Breast epithelium (tissue), 4 donors: Measurements from ENCODE around the gene ATP8B1. TPM values are rescaled to one million over a fixed set of nuclear protein-coding genes. Genes with fewer than 3 reads are reported as not detected.

Experiments
- DNase-seq, 2 donors: peaks; one replicate each; pipeline ENCODE4 v3.0.0-alpha.2; 2019; ENCODE audit warnings: low spot score in 2 of 2
- H3K27ac ChIP-seq, 2 donors: fragments of 200-600 bp; sonication (generic) in 1 of 2; one replicate each; pipeline ENCODE4 v1.5.1; 2016 to 2019; ENCODE audit warnings: mild to moderate bottlenecking in 1 of 2
- H3K27me3 ChIP-seq, 2 donors: fragments of 200-600 bp; sonication (generic) in 1 of 2; one replicate each; pipeline versions ENCODE4 v1.5.1 to v1.6.0; 2017 to 2019; ENCODE audit warnings: control low read depth in 1 of 2, mild to moderate bottlenecking in 1 of 2
- H3K36me3 ChIP-seq: fragments of 200-600 bp; one replicate; pipeline ENCODE4 v1.5.1; 2019
- H3K4me1 ChIP-seq, 2 donors: fragments of 200-600 bp; sonication (generic); one replicate each; pipeline ENCODE4 v1.5.1; 2016 to 2019; ENCODE audit warnings: control low read depth in 1 of 2
- H3K4me3 ChIP-seq, 3 donors: fragments of 200-600 bp; sonication (generic); 1 replicate in 2 of 3; 2 replicates in 1 of 3; pipeline ENCODE4 v1.5.1; 2016 to 2019; ENCODE audit warnings: mild to moderate bottlenecking in 3 of 3, moderate library complexity in 2 of 3
- H3K9me3 ChIP-seq, 2 donors: fragments of 200-600 bp; sonication (generic) in 1 of 2; one replicate each; pipeline ENCODE4 v1.5.1; 2016 to 2019; ENCODE audit warnings: control low read depth in 1 of 2
- CTCF ChIP-seq, 3 donors: fragments of 450-650 bp; IDR thresholded peaks; one replicate each; pipeline ENCODE4 v1.5.1; 2016 to 2017; ENCODE audit warnings: antibody characterized with exemption in 3 of 3, mild to moderate bottlenecking in 3 of 3, moderate library complexity in 3 of 3
- POLR2A ChIP-seq: fragments of 450-650 bp; IDR thresholded peaks from one replicate; pipeline ENCODE4 v1.6.1; 2016; ENCODE audit warnings: antibody characterized with exemption, mild to moderate bottlenecking, moderate library complexity
- POLR2AphosphoS5 ChIP-seq, 3 donors: sonication (generic); formaldehyde crosslinking; IDR thresholded peaks; one replicate each; pipeline ENCODE4 v1.6.1; 2017; ENCODE audit warnings: antibody characterized with exemption in 3 of 3
- intact Hi-C: fragments of 100-400 bp; cut with DNase I; formaldehyde crosslinking; loops from one replicate; pipeline ENCODE4 v1.15.1; 2023; ENCODE audit warnings: low total_unique reads
- total RNA-seq, 3 donors: library from RNA; depleted of rRNA; stranded (reverse); fragments of >200 nt; gene quantifications; one replicate each; pipeline ENCODE4 v1.1.0, GENCODE V29; 2016

Gene ATP8B1
- total RNA-seq, 3 donors from 2014 or later: 5.1 to 45.1 (median 41.3) TPM

GRCh38 chr18:57811477-57812125 lies 8.5 kb upstream of the ATP8B1 start:
- Histone ChIP-seq H3K27me3 (no peaks in the 10 kb centered on the region), H3K4me3 (no peak overlapping the region), H3K4me1 (no peaks in the 10 kb centered on the region), H3K27ac (no peak overlapping the region), H3K9me3 (peaks cover 0 to 5% of the 10 kb centered on the region in 2 donors), H3K36me3 (no peaks in the 10 kb centered on the region)
- TF ChIP-seq POLR2A (no peak), CTCF (IDR thresholded peaks at IDR 0.05) (no peak), POLR2AphosphoS5 (IDR thresholded peaks at IDR 0.05) (no peak)
- intact Hi-C loops: no loop called here
- DNase-seq: no peak

- intact Hi-C loops: loop anchor here (10.0 kb wide), 1 partner anchor 74 kb away; no protein-coding TSS in a partner anchor
- no peaks in the 10 kb centered on the region for H3K4me1 ChIP-seq
- peaks cover 0 to 5% of the 10 kb centered on the region in 2 donors for H3K9me3 ChIP-seq
- H3K36me3 ChIP-seq: no peaks in the 10 kb centered on the region
- no peak overlapping the region for H3K4me3 ChIP-seq
- no peak for TF ChIP-seq CTCF (IDR thresholded peaks at IDR 0.05)
- no peak for TF ChIP-seq POLR2A
- TF ChIP-seq POLR2AphosphoS5 (IDR thresholded peaks at IDR 0.05): no peak
- no peaks in the 10 kb centered on the region for H3K27me3 ChIP-seq
- DNase-seq: no peak
- H3K27ac ChIP-seq: no peak overlapping the region
Observed at GRCh38 chr18:57809190-57809589, 6.1 kb upstream of the ATP8B1 start.

- intact Hi-C loops: loop anchor here (10.0 kb wide), 1 partner anchor 73 kb away; no protein-coding TSS in a partner anchor
- Histone ChIP-seq H3K4me1 (no peaks in the 10 kb centered on the region), H3K9me3 (peaks cover 0 to 5% of the 10 kb centered on the region in 2 donors), H3K27ac (peak overlapping the region; percentile 49 to 50), H3K36me3 (no peaks in the 10 kb centered on the region), H3K4me3 (no peak overlapping the region), H3K27me3 (no peaks in the 10 kb centered on the region)
- no peak for TF ChIP-seq POLR2A
- DNase-seq: peak in 1 of 2 donors; percentile 7
Observed at GRCh38 chr18:57807336-57808117, 4.4 kb upstream of the ATP8B1 start.

- peak in 1 of 2 donors; percentile 63 for DNase-seq
- H3K36me3 ChIP-seq: no peaks in the 10 kb centered on the region
- no peaks in the 10 kb centered on the region for H3K27me3 ChIP-seq
- no peak overlapping the region for H3K4me3 ChIP-seq
- peak overlapping the region; percentile 29 to 49 for H3K27ac ChIP-seq
- no peaks in the 10 kb centered on the region for H3K4me1 ChIP-seq
- H3K9me3 ChIP-seq: peaks cover 0 to 3% of the 10 kb centered on the region in 2 donors
- TF ChIP-seq POLR2AphosphoS5 (IDR thresholded peaks at IDR 0.05) (no peak), CTCF (IDR thresholded peaks at IDR 0.05) (no peak), POLR2A (no peak)
- intact Hi-C loops: loop anchor here (10.0 kb wide), 1 partner anchor 72 kb away; no protein-coding TSS in a partner anchor
Observed at GRCh38 chr18:57806978-57807285, 3.8 kb upstream of the ATP8B1 start.

- peak in 1 of 2 donors; percentile 11 for DNase-seq
- Histone ChIP-seq H3K9me3 (no peaks in the 10 kb centered on the region), H3K27me3 (no peaks in the 10 kb centered on the region), H3K36me3 (no peaks in the 10 kb centered on the region), H3K27ac (peak overlapping the region; percentile 48 to 49), H3K4me3 (no peak overlapping the region), H3K4me1 (no peaks in the 10 kb centered on the region)
- TF ChIP-seq CTCF (IDR thresholded peaks at IDR 0.05) (no peak), POLR2AphosphoS5 (IDR thresholded peaks at IDR 0.05) (no peak), POLR2A (no peak)
- intact Hi-C loops: loop anchor here (10.0 kb wide), 1 partner anchor 72 kb away; no protein-coding TSS in a partner anchor
Observed at GRCh38 chr18:57806201-57806977, 3.3 kb upstream of the ATP8B1 start.
